Psoas muscle (tissue), 8 donors: Measurements from ENCODE around the gene SEC16B. TPM values are rescaled to one million over a fixed set of nuclear protein-coding genes. Genes with fewer than 3 reads are reported as not detected.

ENCODE experiments used
- ATAC-seq, 4 donors: fragments of 200-7000 bp; cut with Tn5 transposase; one replicate each; pipeline ENCODE4 v1.9.1; 2020; ENCODE audit warnings: moderate library complexity in 3 of 4, mild to moderate bottlenecking in 2 of 4
- DNase-seq, 2 donors: peaks; one replicate each; pipeline ENCODE4 v3.0.0-alpha.2; 2020
- H3K27ac ChIP-seq: fragments of 200-600 bp; one replicate; pipeline ENCODE4 v1.8.0; 2022
- H3K27me3 ChIP-seq, 3 donors: fragments of 200-600 bp in 1 of 3; one replicate each; pipeline versions ENCODE4 v1.6.1 to v1.8.0; 2013 to 2022; ENCODE audit warnings: low read length in 2 of 3, mild to moderate bottlenecking in 2 of 3, moderate library complexity in 1 of 3; ENCODE audit not compliant: insufficient read depth in 3 of 3
- H3K36me3 ChIP-seq, 2 donors: fragments of 200-600 bp in 1 of 2; one replicate each; pipeline versions ENCODE4 v1.6.1 to v1.8.0; 2013 to 2022; ENCODE audit warnings: low read depth in 1 of 2, mild to moderate bottlenecking in 1 of 2, moderate library complexity in 1 of 2; ENCODE audit not compliant: insufficient read depth in 1 of 2
- H3K4me1 ChIP-seq: fragments of 200-600 bp; one replicate; pipeline ENCODE4 v1.8.0; 2022
- H3K4me3 ChIP-seq: fragments of 200-600 bp; one replicate; pipeline ENCODE4 v1.8.0; 2022; ENCODE audit warnings: mild to moderate bottlenecking
- H3K9me3 ChIP-seq: fragments of 200-600 bp; one replicate; pipeline ENCODE4 v1.8.0; 2022
- CTCF ChIP-seq: fragments of 200-600 bp; IDR thresholded peaks from one replicate; pipeline ENCODE4 v1.8.0; 2022; ENCODE audit warnings: antibody characterized with exemption
- WGBS, 3 donors: extraction: QIAGEN DNeasy Blood & Tissue Kit; methylation state at CpG; one replicate each; pipeline versions ENCODE4 v1.1.6 to v1.1.7; 2013; 5-methylcytosine and 5-hydroxymethylcytosine counted together
- intact Hi-C, 2 donors: fragments of 100-400 bp; cut with DNase I; formaldehyde crosslinking; loops; one replicate each; pipeline versions ENCODE4 v1.11.0 to v1.14.2; 2022
- polyA plus RNA-seq, 3 donors: library from polyadenylated mRNA; stranded (reverse); fragments of 200-250 nt; gene quantifications; one replicate each; pipeline ENCODE4 v1.2.3, GENCODE V29; 2013
- total RNA-seq, 4 donors: library from RNA; stranded (reverse); fragmentation: NEBNext Ultra II Directional in 2 of 4; extraction: Animal tissue kit (Norgen Biotek cat#: 25700) in 2 of 4; gene quantifications; one replicate each; pipeline versions ENCODE4 v1.2.1 to v1.2.4, GENCODE V29; 2021 to 2023
- donor health status: healthy with polysubstance abuse.
- donor health status: DM: no; HTN: no; CAD: no; lungs with moderate emphysema.
- donor health status: Bipolar disorder and iron deficiency.
- donor health status: healthy.
- donor health status: DM: yes; HTN: yes; CAD: no.
- donor health status: DM: no; HTN: no; CAD: no.
- donor health status: DM: no; HTN: no; CAD: no.
- donor health status: DM: yes; HTN: yes; CAD: no.

Gene SEC16B
- total and polyA plus RNA-seq, 7 donors, result 0.42 to 2.3 (median 0.81) TPM

GRCh38 chr1:177966199-177966598 is 3.7 kb downstream of the SEC16B start:
- H3K27me3 ChIP-seq, result no peaks in the 10 kb centered on the region
- H3K36me3 ChIP-seq, result peaks cover 6 to 75% of the 10 kb centered on the region in 2 donors
- no peak for TF ChIP-seq CTCF
- WGBS, 3 donors, result 75 to 85% (median 78%) methylated on average over 2 of the region's 2 CpGs
- no peak overlapping the region for H3K27ac ChIP-seq
- H3K4me1 ChIP-seq, result no peaks in the 10 kb centered on the region
- H3K9me3 ChIP-seq, result no peaks in the 10 kb centered on the region
- ATAC-seq (no peak), DNase-seq (no peak)
- intact Hi-C loops, result loop anchor here (5.0 to 10.0 kb wide), 2 partner anchors 86 to 219 kb away; no protein-coding TSS in a partner anchor
- H3K4me3 ChIP-seq, result no peak overlapping the region

- no peak for DNase-seq
- Histone ChIP-seq H3K27ac (no peak overlapping the region), H3K4me1 (no peaks in the 10 kb centered on the region), H3K9me3 (no peaks in the 10 kb centered on the region), H3K27me3 (no peaks in the 10 kb centered on the region), H3K4me3 (no peak overlapping the region), H3K36me3 (peaks cover 6 to 79% of the 10 kb centered on the region in 2 donors)
- 91 to 95% (median 94%) methylated on average over 4 of the region's 4 CpGs for WGBS, 3 donors
- no peak for ATAC-seq
- no peak for TF ChIP-seq CTCF
- intact Hi-C loops, result loop anchor here (5.0 to 10.0 kb wide), 2 partner anchors 87 to 220 kb away; no protein-coding TSS in a partner anchor
These were observed 4.6 kb downstream of the SEC16B start for GRCh38 chr1:177965293-177965692.

GRCh38 chr1:177964336-177964735 is 5.5 kb downstream of the SEC16B start:
- intact Hi-C loops, result loop anchor here in 1 of 2 donors (10.0 kb wide), 1 partner anchor 220 kb away; no protein-coding TSS in a partner anchor
- WGBS, 3 donors, result 81 to 96% (median 85%) methylated on average over 5 of the region's 5 CpGs
- Histone ChIP-seq H3K36me3 (peaks cover 6 to 70% of the 10 kb centered on the region in 2 donors), H3K9me3 (no peaks in the 10 kb centered on the region), H3K4me1 (no peaks in the 10 kb centered on the region), H3K27me3 (no peaks in the 10 kb centered on the region), H3K4me3 (no peak overlapping the region), H3K27ac (no peak overlapping the region)
- TF ChIP-seq CTCF, result no peak
- ATAC-seq, result no peak
- DNase-seq, result no peak

- Histone ChIP-seq H3K9me3 (no peaks in the 10 kb centered on the region), H3K27ac (no peak overlapping the region), H3K4me1 (no peaks in the 10 kb centered on the region), H3K27me3 (no peaks in the 10 kb centered on the region), H3K4me3 (no peak overlapping the region), H3K36me3 (peaks cover 8 to 85% of the 10 kb centered on the region in 2 donors)
- 64 to 96% (median 80%) methylated on average over 3 of the region's 3 CpGs for WGBS, 3 donors
- no peak for TF ChIP-seq CTCF
- intact Hi-C loops, result loop anchor here in 1 of 2 donors (10.0 kb wide), 1 partner anchor 224 kb away; no protein-coding TSS in a partner anchor
- ATAC-seq, result no peak
- DNase-seq, result no peak
These were observed 8.8 kb downstream of the SEC16B start for GRCh38 chr1:177960939-177961622.
